ENCODE measurements around the gene CHD9NB.
"Not testable (repeated sequence)": the region's sequence is repeated elsewhere in the genome, so short reads cannot be mapped to it uniquely, and the experiment has no call there.

The CHD9NB gene

GRCh38 chr16:53078247-53078646, 25.6 kb upstream of the CHD9NB start:
- H3K4me3 ChIP-seq (ENCODE audit: low read depth, low read length): no peak overlapping the region
- DNase-seq (ENCODE audit: low read depth): no peak
- no peak for TF ChIP-seq CTCF (IDR thresholded peaks at IDR 0.05; ENCODE audit: control insufficient read depth, extremely low read depth, insufficient read depth)

- DNase-seq (ENCODE audit: low read depth): not testable (repeated sequence)
These were observed 22.8 kb upstream of the CHD9NB start for GRCh38 chr16:53075461-53075860.

GRCh38 chr16:53074296-53074695, 21.6 kb upstream of the CHD9NB start:
- H3K4me3 ChIP-seq (ENCODE audit: low read depth, low read length); DNase-seq (ENCODE audit: low read depth): not testable (repeated sequence)

More at GRCh38 chr16:53075461-53075860, 22.8 kb upstream of the CHD9NB start:
- H3K4me3 ChIP-seq (ENCODE audit: low read depth, low read length): not testable (repeated sequence)

GRCh38 chr16:53073022-53073421, 20.3 kb upstream of the CHD9NB start:
- TF ChIP-seq CTCF (IDR thresholded peaks at IDR 0.05; ENCODE audit: control insufficient read depth, extremely low read depth, insufficient read depth): no peak
- no peak overlapping the region for H3K4me3 ChIP-seq (ENCODE audit: low read depth, low read length)
- no peak for DNase-seq (ENCODE audit: low read depth)

GRCh38 chr16:53071748-53072301, 19.1 kb upstream of the CHD9NB start:
- TF ChIP-seq CTCF (IDR thresholded peaks at IDR 0.05; ENCODE audit: control insufficient read depth, extremely low read depth, insufficient read depth): no peak
- no peak for DNase-seq (ENCODE audit: low read depth)
- no peak overlapping the region for H3K4me3 ChIP-seq (ENCODE audit: low read depth, low read length)

GRCh38 chr16:53069772-53070171, 17.1 kb upstream of the CHD9NB start:
- no peak for DNase-seq (ENCODE audit: low read depth)
- no peak overlapping the region for H3K4me3 ChIP-seq (ENCODE audit: low read depth, low read length)
- TF ChIP-seq CTCF (IDR thresholded peaks at IDR 0.05; ENCODE audit: control insufficient read depth, extremely low read depth, insufficient read depth): no peak

GRCh38 chr16:53068423-53068833, 15.7 kb upstream of the CHD9NB start:
- no peak overlapping the region for H3K4me3 ChIP-seq (ENCODE audit: low read depth, low read length)
- DNase-seq (ENCODE audit: low read depth): no peak
- TF ChIP-seq CTCF (IDR thresholded peaks at IDR 0.05; ENCODE audit: control insufficient read depth, extremely low read depth, insufficient read depth): no peak

GRCh38 chr16:53067675-53068074, 15.0 kb upstream of the CHD9NB start:
- no peak for TF ChIP-seq CTCF (IDR thresholded peaks at IDR 0.05; ENCODE audit: control insufficient read depth, extremely low read depth, insufficient read depth)
- no peak for DNase-seq (ENCODE audit: low read depth)
- no peak overlapping the region for H3K4me3 ChIP-seq (ENCODE audit: low read depth, low read length)

Data from LNCaP clone FGC (cell line).